D721Med (cell line): Measurements from ENCODE around the gene AQP3.

Source experiments
- DNase-seq: peaks from one replicate; pipeline ENCODE4 v3.0.0; 2011; ENCODE audit warnings: low spot score; ENCODE audit not compliant: insufficient read length
- FAIRE-seq: peaks from 2 replicates; lab custom pipeline; 2011; peaks lifted over from hg19 to GRCh38; lab: Jason Lieb, UNC
- TF ChIP-seq, protein P1 (sequence below): IDR thresholded peaks from 2 replicates; pipeline ENCODE4 v1.5.1; 2012; ENCODE audit warnings: mild to moderate bottlenecking, control low read depth; ENCODE audit not compliant: insufficient read depth; ENCODE audit errors: missing control alignments

AQP3 gene

GRCh38 chr9:33453999-33454660 is 6.7 kb upstream of the AQP3 start:
- FAIRE-seq, result no peak
- TF ChIP-seq, protein P1, sequence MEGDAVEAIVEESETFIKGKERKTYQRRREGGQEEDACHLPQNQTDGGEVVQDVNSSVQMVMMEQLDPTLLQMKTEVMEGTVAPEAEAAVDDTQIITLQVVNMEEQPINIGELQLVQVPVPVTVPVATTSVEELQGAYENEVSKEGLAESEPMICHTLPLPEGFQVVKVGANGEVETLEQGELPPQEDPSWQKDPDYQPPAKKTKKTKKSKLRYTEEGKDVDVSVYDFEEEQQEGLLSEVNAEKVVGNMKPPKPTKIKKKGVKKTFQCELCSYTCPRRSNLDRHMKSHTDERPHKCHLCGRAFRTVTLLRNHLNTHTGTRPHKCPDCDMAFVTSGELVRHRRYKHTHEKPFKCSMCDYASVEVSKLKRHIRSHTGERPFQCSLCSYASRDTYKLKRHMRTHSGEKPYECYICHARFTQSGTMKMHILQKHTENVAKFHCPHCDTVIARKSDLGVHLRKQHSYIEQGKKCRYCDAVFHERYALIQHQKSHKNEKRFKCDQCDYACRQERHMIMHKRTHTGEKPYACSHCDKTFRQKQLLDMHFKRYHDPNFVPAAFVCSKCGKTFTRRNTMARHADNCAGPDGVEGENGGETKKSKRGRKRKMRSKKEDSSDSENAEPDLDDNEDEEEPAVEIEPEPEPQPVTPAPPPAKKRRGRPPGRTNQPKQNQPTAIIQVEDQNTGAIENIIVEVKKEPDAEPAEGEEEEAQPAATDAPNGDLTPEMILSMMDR, result no peak
- no peak for DNase-seq

- FAIRE-seq (no peak), DNase-seq (no peak)
- TF ChIP-seq, protein P1, result no peak
Observed at GRCh38 chr9:33453286-33453860, 6.0 kb upstream of the AQP3 start.

GRCh38 chr9:33452828-33453271 is 5.5 kb upstream of the AQP3 start:
- DNase-seq (peak; percentile 61), FAIRE-seq (no peak)
- TF ChIP-seq, protein P1, result peak; percentile 68

GRCh38 chr9:33450621-33451146 is 3.3 kb upstream of the AQP3 start:
- DNase-seq (no peak), FAIRE-seq (no peak)
- TF ChIP-seq, protein P1, result no peak

DNA sequence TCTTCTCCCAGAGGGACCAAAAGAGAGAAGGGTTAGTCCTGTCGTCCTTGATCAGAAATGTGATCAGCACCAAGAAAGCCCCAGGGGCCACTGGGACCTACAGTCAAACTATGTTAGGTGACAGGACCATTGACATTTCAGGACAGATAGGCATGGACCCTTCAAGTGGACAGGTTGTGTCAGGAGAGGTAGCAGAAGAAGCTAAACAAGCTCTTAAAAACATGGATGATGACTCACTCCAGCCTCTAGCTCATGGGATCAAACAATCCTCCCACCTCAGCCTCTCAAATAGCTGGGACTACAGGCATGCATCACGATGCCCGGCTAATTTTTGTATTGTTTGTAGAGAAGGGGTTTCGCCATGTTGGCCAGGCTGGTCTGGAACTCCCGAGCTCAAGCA is 2.3 kb upstream of the AQP3 start:
- DNase-seq (no peak), FAIRE-seq (no peak)
- TF ChIP-seq, protein P1, result no peak

GRCh38 chr9:33447799-33448553 is 583 bp upstream of the AQP3 start:
- FAIRE-seq, result no peak
- TF ChIP-seq, protein P1, result no peak
- no peak for DNase-seq
